Activated T-cell treated with anti-CD3 and anti-CD28 coated beads, Interleukin-2, amount 50 U/mL, for 1 hour (primary cell): ENCODE data around the gene KCNQ1.

ENCODE experiments used
- DNase-seq: peaks from one replicate; pipeline ENCODE4 v3.0.0-alpha.2; 2020

Gene KCNQ1

DNA sequence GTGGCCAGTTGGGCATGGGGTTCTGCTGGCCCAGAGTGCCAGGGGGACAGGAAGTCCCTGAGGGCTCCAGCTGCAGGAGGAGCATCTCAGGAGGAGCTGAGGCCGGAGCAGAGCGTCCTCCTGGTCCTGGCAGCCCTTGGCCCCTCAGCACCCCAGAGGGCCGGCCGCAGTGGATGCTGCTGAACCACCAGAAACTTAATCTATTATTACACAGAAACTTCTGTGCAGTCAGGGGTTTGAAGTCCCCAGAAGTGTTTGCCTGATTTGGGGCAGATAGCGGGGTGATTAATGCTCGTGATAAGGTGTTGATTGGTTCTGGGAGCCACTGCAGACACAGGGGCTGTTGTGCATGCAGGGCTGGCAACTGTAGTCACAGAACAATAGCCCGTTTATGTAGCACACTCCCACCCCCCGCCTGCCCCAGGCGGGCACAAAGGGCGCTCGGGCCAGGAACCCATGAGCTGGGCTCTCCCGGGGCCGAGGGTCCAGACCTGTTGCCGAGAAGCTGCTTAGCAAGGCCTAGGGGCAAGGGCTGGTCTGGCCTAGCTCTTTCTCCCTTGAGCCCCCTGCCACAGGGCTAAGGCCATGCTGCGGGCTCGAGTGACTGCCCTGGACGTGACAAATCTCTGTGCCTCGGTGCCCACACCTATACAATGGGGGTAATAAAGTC is 284.0 kb downstream of the KCNQ1 start:
- DNase-seq, result no peak

DNA sequence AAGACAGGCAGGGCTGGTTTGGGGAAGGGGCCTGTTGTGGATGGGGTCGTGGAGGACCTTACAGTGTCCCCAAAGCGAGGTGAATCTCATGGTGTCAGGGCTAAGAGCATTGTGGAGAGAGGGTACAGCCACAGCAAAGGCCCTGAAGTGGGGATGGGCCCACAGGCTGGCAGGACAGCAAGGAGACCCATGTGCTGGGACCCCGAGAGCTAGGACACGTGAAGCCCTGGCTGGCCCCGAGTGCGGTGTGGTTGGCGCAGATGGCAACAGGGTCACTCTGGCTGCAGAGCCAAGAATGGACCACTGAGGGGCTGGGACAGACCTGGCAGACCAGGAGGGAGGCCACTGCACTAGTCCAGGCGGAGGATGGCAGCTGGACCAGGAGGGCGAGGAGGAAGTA is 285.0 kb downstream of the KCNQ1 start:
- no peak for DNase-seq

DNA sequence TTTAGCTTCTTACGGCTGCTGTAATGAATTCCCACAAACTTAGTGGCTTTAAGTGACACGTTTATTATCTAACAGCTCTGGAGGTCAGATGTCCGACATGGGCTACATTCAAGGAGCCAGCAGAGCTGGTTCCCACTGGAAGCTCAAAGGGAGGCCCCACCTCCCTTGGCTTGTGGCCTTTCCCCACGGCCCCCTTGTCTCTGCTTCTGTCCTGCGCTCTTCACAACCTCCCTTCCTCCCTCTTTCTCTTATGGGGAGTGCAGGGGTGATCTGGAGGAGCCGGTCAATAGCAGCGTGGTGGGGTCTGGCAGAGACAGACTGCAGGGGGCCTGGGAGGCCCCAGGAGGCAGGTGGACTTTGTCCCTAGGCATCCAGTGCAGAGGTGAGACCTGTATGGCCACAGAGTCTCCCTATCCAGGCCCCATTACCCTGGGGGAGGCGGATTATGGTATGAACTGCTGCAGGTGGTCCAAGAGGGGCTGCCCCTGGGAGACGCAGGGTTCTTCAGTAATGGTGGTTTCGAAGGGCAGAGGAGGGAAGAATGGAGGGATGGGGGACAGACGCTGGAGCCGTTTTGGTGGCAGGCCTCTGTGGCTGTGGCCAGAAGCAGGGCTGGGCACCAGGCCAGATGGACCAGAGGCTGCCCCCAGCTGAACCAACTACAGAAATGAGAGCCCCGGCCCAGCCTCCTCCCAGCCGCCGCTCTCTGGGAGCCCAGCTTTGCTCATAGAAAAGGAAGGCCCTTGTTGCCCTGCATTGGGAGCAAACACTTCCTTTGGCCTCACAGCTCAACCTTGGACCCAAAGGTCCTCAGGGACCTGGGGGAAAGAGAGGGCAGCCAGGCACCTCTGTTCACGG is 285.7 kb downstream of the KCNQ1 start:
- DNase-seq, result no peak

GRCh38 chr11:2731130-2732125 is 286.6 kb downstream of the KCNQ1 start:
- DNase-seq, result no peak

DNA sequence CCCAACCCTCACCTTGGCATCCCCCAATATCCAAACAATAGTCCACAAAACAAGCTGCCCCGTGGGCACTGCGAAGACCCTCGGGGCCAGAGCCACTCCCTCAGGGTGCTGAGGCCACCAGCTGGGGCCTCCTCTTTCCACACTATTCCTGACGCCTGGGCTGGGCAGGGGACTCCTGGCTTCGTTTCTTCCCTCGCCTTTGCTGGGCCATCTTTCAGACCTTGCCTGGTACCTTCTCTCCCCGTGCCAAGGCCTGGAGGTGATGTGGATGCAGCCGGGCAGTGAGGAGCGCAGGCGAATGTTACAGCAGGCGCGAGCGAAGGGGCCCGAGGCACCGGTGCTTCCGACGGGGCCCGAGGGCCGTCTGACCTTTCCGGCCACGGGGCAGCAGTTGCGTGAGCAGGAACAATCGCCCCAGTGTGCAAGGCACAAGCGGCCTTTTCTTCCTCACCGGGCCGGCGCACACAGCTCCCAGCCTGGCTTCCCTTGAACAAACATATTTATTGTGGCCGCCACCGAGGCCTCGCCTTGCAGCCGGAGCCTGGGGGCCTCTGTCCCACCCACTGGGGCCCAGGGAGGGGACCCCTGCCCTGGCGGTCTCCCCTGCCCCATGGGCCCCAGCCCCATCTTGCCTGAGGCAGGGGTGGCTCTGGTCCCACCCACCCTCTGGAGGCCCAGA is 287.6 kb downstream of the KCNQ1 start:
- DNase-seq, result no peak

DNA sequence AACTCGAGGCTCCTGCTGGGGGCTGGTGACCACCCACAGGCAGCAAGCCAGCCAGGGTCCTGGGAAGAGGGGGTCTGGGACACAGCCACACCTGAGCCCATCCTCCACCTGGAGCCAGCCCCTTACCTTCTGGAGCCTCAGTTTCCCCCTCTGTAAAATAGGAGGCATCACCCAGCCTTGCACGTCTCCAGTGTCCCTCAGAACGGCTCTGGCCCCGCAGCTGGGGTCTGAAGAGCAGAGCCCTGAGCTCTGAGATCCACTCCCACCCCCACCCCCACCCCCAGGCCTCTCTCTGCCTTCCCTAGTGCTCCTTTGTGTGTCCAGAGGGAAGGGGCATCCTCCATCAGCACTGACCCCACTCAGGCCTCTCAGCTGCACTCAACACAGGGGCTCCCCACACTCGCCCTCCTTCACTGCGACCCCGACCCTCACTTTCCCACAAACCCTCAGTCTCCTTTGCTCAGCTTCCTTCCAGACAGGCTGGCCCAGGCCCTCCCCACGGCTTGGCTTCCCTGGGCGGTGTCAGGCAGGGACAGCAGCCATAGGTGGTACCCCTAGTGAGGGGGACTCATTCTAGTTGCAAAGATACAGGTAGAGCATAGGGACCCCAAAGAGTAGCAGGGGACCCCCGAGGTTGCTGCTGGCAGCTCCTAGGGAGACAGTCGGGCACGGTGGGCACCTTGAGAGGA is 288.3 kb downstream of the KCNQ1 start:
- DNase-seq, result no peak

- no peak for DNase-seq
Observed at GRCh38 chr11:2734181-2735052, 289.6 kb downstream of the KCNQ1 start.

DNA sequence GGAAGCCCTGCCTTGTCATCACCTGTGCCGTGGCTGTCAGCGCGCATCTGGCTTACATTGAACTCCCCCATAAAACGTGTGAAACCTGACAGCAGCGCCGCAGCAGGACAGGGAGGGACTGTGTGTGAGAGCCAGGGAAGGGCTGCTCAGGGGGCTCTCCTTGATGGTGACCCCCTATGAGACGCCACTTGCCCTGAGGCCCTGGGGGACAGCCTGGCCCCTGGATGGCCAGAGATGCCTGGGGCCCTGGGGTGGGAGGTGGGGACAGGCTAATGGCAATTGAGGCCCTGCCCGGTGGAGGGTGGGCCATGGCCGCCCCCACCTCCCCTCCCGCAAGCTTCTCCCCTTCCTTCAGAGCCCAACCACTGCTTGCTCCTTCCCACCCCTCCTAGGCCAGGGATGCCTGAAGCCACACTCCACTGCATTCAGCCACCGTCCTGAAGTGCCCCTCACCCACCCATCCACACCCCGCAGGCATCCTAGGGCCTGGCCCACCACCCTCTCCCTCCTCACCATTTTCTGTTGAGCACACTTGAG is 290.3 kb downstream of the KCNQ1 start:
- DNase-seq, result no peak

DNA sequence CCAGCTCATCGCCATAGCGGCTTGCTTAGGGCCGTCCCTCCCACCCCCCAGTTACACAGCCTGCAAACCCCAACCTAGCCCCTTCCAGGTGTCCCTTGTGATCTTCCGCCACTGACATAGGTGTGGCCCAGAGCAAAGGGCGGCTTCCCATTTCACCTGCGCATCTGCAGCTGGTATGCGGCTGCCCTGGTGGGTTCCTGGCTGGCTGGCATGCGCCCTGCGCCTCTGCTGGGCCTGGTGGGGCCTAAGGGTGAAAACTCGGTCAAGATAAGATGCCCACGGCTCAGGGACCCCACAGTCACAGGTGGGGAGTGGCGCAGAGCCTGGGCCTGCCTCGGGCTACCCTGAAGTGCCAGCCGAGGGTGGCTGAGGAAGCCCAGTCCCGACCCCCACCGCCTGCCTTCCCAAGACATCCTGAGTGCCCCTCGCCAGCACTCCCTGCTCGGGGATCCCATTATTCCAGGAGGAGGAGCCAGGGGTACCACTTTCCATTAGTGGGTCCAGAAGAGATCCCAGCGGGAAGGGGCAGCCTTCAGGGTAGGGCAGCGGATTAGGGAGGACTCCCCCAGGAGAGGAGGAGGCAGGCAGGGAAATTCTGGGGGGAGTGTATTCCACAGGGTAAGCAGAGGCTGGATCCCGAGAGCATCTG is 291.9 kb downstream of the KCNQ1 start:
- DNase-seq, result no peak

GRCh38 chr11:2737226-2737590 is 292.4 kb downstream of the KCNQ1 start:
- no peak for DNase-seq

DNA sequence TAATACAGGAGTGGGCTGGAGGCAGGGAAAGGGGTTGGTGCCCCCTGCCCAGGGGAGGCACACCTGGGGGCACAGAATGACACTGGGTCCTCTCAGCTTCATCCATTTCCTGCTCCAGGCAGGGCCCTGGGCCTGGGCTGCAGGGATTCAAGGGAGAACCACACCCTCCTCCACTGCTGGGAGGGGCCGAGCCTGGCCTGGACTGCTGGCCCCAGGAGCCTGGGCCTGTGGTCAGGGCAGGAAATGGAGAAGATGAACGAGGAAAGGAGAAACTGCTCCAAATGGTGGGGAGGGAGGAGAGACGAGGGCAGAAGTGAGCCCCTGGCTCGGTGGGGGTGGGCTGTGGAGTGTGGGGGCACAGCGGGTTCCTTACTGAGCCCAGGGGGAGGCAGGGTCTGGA is 293.1 kb downstream of the KCNQ1 start:
- DNase-seq, result no peak

- DNase-seq, result no peak
Observed at GRCh38 chr11:2738551-2739431, 294.0 kb downstream of the KCNQ1 start.

DNA sequence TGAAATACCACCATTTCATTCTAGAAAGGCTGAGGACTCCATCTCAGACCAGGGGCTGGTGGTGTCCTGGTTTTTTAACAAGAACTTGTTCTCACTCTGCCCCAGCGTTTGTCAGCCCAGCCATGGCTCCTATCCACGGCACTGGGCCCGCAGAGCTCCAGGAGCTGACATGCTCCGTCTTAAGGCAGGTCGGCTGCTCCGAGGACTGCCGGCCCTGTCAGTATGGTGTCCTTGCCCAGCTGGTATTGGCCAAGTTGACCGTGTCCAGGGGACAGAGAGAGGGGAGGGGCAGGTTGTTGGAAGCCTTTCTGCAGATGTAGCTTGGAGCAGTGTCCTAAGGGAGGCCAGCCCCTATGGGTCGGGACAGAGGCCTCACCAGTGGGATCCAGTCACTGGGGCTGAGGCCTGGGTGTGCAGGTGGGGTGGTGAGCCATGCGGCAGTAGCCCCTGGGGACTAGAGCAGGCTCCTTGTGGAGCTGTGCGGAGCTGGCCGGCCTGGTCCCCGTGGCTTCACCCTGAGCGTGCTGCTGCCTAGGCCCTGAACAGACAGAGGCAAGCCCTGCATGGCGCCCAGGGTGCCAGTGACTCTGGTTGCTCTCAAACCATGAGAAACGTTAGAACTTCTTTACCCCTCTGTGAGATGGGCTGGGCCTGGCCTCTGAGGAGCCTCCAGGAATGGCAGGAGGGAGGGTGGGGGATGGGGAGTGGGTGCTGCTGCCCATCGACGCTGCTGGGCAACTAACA is 294.9 kb downstream of the KCNQ1 start:
- DNase-seq, result no peak

DNA sequence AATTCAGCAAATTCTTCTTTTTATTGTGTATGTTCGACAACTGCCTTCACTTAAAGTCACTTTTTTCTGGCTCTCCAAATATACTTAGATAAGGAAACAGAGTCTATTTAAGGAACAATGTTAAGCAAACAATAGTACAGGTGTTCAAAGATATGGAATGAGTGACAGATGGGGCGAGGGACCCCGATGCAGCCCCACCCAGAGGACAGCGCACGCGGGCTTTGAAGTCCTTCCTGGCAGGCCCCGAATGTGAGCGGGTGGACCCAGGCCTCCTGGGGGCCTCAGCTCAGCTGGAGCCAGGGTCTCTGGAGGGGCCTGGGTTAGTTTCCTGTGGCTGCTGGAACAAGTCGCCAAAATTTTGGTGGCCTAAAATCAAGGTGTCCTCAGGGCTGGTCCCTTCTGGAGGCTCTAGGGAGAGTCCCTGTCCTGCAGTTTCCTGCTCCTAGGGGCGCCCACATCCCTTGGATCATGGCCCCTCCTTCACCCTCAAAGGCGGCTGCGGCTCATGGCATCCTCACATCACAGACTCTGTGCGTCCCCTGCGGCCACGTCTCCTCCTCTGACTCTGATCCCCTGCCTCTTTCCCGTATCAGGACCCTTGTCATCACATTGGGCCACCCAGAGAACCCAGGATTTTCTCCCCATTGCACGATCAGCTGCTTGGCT is 295.6 kb downstream of the KCNQ1 start:
- no peak for DNase-seq

GRCh38 chr11:2741006-2741376 is 296.2 kb downstream of the KCNQ1 start:
- DNase-seq, result no peak

DNA sequence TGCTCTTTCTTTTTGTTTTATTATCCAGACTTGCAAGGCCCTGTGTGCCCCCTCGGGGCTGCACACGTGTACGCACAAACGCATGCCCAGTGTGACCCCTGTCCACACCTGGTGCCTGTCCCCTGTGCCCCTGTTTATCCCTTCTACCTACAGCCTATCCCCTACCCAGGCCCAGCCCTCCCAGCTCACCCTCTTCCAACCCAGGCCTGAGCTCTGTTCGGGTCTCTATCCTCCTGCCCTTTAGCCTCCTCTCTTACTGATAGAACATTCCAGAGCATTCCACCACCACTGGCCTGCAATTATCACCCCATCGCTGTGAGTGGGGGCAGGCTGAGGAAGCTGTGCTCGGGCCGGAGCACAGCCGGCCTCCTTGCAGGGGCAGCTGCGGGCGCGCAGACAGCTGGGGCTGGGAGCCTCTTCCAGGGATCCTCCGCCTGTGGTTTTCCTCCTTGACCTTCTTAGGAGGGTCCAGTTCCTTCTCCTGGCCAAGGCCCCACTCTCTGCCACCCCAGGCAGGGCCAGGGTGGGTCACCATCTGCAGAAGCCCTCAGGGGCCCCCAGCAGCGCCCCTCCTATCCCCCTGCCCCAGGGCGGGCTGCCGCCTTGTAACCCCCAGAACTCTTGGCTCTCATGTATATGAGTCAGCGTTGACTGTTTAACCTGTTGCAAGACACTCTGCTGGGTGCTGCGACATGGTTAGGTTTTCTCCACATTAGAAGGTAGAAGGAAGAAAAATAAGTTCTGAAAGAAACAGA is 296.7 kb downstream of the KCNQ1 start:
- DNase-seq, result no peak

DNA sequence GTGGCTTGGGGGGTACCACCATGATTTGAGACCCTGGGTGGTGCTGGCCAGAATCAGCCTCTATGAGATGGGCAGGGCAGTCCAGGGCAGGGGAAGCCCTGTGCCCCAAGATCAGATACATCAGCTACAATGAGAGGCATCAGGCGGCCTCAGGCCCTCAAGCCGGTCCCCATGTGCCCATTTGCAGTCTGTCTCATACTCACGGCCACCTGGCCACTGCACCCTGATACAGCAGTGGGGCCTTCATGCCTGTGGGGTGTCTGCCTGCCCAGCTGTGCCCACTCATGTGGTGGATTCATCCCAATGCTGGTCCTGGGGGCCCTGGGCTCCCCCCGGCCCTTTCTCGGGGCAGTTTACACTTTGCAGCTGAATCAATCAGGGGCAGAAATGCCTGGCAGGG is 297.4 kb downstream of the KCNQ1 start:
- no peak for DNase-seq
